HG03108 (cell line): ENCODE data around the gene TAMALIN.

Experiments used
- ATAC-seq: cut with Tn5 transposase; IDR thresholded peaks from one replicate; pipeline ENCODE4 v1.9.1; 2021; ENCODE audit warnings: moderate library complexity; ENCODE audit not compliant: unreplicated experiment

The TAMALIN gene

GRCh38 chr12:51980809-51981127, 26.0 kb upstream of the TAMALIN start:
- ATAC-seq: no peak

GRCh38 chr12:51984657-51985056, 22.1 kb upstream of the TAMALIN start:
- ATAC-seq: no peak

- no peak for ATAC-seq
Observed at GRCh38 chr12:51985154-51985835, 21.5 kb upstream of the TAMALIN start.

GRCh38 chr12:51986834-51987233, 19.9 kb upstream of the TAMALIN start:
- no peak for ATAC-seq

- ATAC-seq: no peak
Observed at GRCh38 chr12:51992246-51992645, 14.5 kb upstream of the TAMALIN start.

- no peak for ATAC-seq
Observed at GRCh38 chr12:51994539-51994820, 12.3 kb upstream of the TAMALIN start.

- no peak for ATAC-seq
Observed at GRCh38 chr12:51994959-51995358, 11.8 kb upstream of the TAMALIN start.

GRCh38 chr12:51997136-51997535, 9.6 kb upstream of the TAMALIN start:
- ATAC-seq: no peak

GRCh38 chr12:52003016-52003550, 3.7 kb upstream of the TAMALIN start:
- no peak for ATAC-seq

- ATAC-seq: no peak
Observed at GRCh38 chr12:52003591-52003990, 3.2 kb upstream of the TAMALIN start.

- ATAC-seq: no peak
Observed at GRCh38 chr12:52004042-52004648, 2.6 kb upstream of the TAMALIN start.

- ATAC-seq: no peak
Observed at GRCh38 chr12:52005218-52005902, 1.4 kb upstream of the TAMALIN start.

- ATAC-seq: peak; percentile 78
Observed at GRCh38 chr12:52005903-52006703, 643 bp upstream of the TAMALIN start.

GRCh38 chr12:52007158-52007921, 594 bp downstream of the TAMALIN start:
- no peak for ATAC-seq

- no peak for ATAC-seq
Observed at GRCh38 chr12:52007982-52008510, 1.3 kb downstream of the TAMALIN start.

- no peak for ATAC-seq
Observed at GRCh38 chr12:52009081-52009751, 2.5 kb downstream of the TAMALIN start.

GRCh38 chr12:52010152-52010622, 3.4 kb downstream of the TAMALIN start:
- ATAC-seq: no peak

- no peak for ATAC-seq
Observed at GRCh38 chr12:52010692-52011601, 4.2 kb downstream of the TAMALIN start.
